Muscle of leg (tissue), 11 donors: ENCODE results near the gene CD22. TPM values are rescaled to one million over a fixed set of nuclear protein-coding genes. Genes with fewer than 3 reads are reported as not detected.

ENCODE experiments used
- DNase-seq: peaks from one replicate; pipeline ENCODE4 v3.0.0; 2013
- H3K27ac ChIP-seq: one replicate; pipeline ENCODE4 v1.5.1; 2013; ENCODE audit warnings: mild to moderate bottlenecking, low read length, control low read depth
- H3K27me3 ChIP-seq: one replicate; pipeline ENCODE4 v1.6.1; 2013; ENCODE audit warnings: low read length; ENCODE audit not compliant: control insufficient read depth, insufficient read depth
- H3K36me3 ChIP-seq: one replicate; pipeline ENCODE4 v1.6.1; 2013; ENCODE audit warnings: low read length; ENCODE audit not compliant: control insufficient read depth, insufficient read depth
- H3K4me1 ChIP-seq: one replicate; pipeline ENCODE4 v1.6.1; 2013; ENCODE audit warnings: low read length; ENCODE audit not compliant: control insufficient read depth, insufficient read depth
- H3K4me3 ChIP-seq: one replicate; pipeline ENCODE4 v1.5.1; 2013; ENCODE audit warnings: low read length, control low read depth
- H3K9me3 ChIP-seq: replicated peaks from 2 replicates; pipeline ENCODE4 v1.6.1; 2013; ENCODE audit warnings: low read depth, low read length; ENCODE audit not compliant: control insufficient read depth
- WGBS: methylation state at CpG from one replicate; pipeline ENCODE4 v1.1.5; 2013; ENCODE audit warnings: missing lambda C conversion rate; ENCODE audit not compliant: insufficient coverage; 5-methylcytosine and 5-hydroxymethylcytosine counted together
- polyA plus RNA-seq, 8 donors: library from polyadenylated mRNA; unstranded; fragments of 120-200 nt; gene quantifications; one replicate each; pipeline versions ENCODE4 v1.2.1 to v1.2.3, GENCODE V29; 2013; ENCODE audit warnings: inconsistent platforms in 1 of 8, low replicate concordance in 1 of 8; ENCODE audit not compliant: insufficient read length in 8 of 8, insufficient read depth in 1 of 8
- total RNA-seq: library from RNA; stranded (reverse); fragments of 120-200 nt; gene quantifications from one replicate; pipeline ENCODE4 v1.2.4, GENCODE V29; 2013

The CD22 gene
- total and polyA plus RNA-seq, 9 donors: 0.55 to 8.9 (median 0.97) TPM

GRCh38 chr19:35395382-35396199 lies 66.6 kb downstream of the CD22 start:
- H3K4me1 ChIP-seq: no peaks in the 10 kb centered on the region
- H3K27ac ChIP-seq: no peak overlapping the region
- H3K36me3 ChIP-seq: no peaks in the 10 kb centered on the region
- no peaks in the 10 kb centered on the region for H3K27me3 ChIP-seq
- H3K9me3 ChIP-seq: no peaks in the 10 kb centered on the region
- peak; percentile 21 for DNase-seq
- 33% methylated on average over 14 of the region's 19 CpGs for WGBS
- no peak overlapping the region for H3K4me3 ChIP-seq

GRCh38 chr19:35396240-35396885 lies 67.4 kb downstream of the CD22 start:
- Histone ChIP-seq H3K9me3 (no peaks in the 10 kb centered on the region), H3K27ac (no peak overlapping the region), H3K27me3 (no peaks in the 10 kb centered on the region), H3K4me3 (no peak overlapping the region), H3K4me1 (no peaks in the 10 kb centered on the region), H3K36me3 (no peaks in the 10 kb centered on the region)
- DNase-seq: no peak
- 86% methylated on average over 10 of the region's 14 CpGs for WGBS

Other genes starting within 250 kb of the CD22 start
- 0.35 TPM for gene FXYD3, start 213.4 kb upstream of the CD22 start, total RNA-seq
- gene FXYD3, start 213.4 kb upstream of the CD22 start, polyA plus RNA-seq: 1 to 10 TPM in 3 of 8 donors, under 1 TPM in 4, not detected in 1; 0.31 to 9.3 (median 0.65) TPM
- 8.6 TPM for gene LGI4, start 194.1 kb upstream of the CD22 start, total RNA-seq
- gene LGI4, start 194.1 kb upstream of the CD22 start, polyA plus RNA-seq: 10 to 100 TPM in 6 of 8 donors, 1 to 10 TPM in 2; 8.4 to 16.3 (median 11.3) TPM
- 152 TPM for gene FXYD1, start 190.4 kb upstream of the CD22 start, total RNA-seq
- 100 to 1,000 TPM; 144 to 301 (median 206) TPM for gene FXYD1, start 190.4 kb upstream of the CD22 start, polyA plus RNA-seq
- 0.71 TPM for gene FXYD7, start 185.9 kb upstream of the CD22 start, total RNA-seq
- gene FXYD7, start 185.9 kb upstream of the CD22 start, polyA plus RNA-seq: 1 to 10 TPM in 2 of 8 donors, under 1 TPM in 6; 0.38 to 1.4 (median 0.63) TPM
- gene FXYD5, start 174.5 kb upstream of the CD22 start, total RNA-seq: 13.3 TPM
- gene FXYD5, start 174.5 kb upstream of the CD22 start, polyA plus RNA-seq: 10 to 100 TPM; 16.0 to 28.1 (median 21.9) TPM
- gene FAM187B, start 100.4 kb upstream of the CD22 start, total RNA-seq: not detected
- gene FAM187B, start 100.4 kb upstream of the CD22 start, polyA plus RNA-seq: not detected
- 2.9 TPM for gene LSR, start 80.2 kb upstream of the CD22 start, total RNA-seq
- gene LSR, start 80.2 kb upstream of the CD22 start, polyA plus RNA-seq: 10 to 100 TPM in 1 of 8 donors, 1 to 10 TPM in 7; 3.2 to 15.2 (median 5.7) TPM
- gene USF2, start 60.2 kb upstream of the CD22 start, total RNA-seq: 44.9 TPM
- gene USF2, start 60.2 kb upstream of the CD22 start, polyA plus RNA-seq: 100 to 1,000 TPM; 102 to 132 (median 109) TPM
- gene HAMP, start 46.7 kb upstream of the CD22 start, total RNA-seq: 0.18 TPM
- gene HAMP, start 46.7 kb upstream of the CD22 start, polyA plus RNA-seq: under 1 TPM in 7 of 8 donors, not detected in 1; 0.04 to 0.41 (median 0.10) TPM
- 2.6 TPM for gene MAG, start 37.0 kb upstream of the CD22 start, total RNA-seq
- gene MAG, start 37.0 kb upstream of the CD22 start, polyA plus RNA-seq: 1 to 10 TPM in 3 of 8 donors, under 1 TPM in 5; 0.16 to 2.5 (median 0.48) TPM
- 0.04 TPM for gene FFAR1, start 18.7 kb downstream of the CD22 start, total RNA-seq
- under 1 TPM in 2 of 8 donors, not detected in 6; 0.07 to 0.14 TPM for gene FFAR1, start 18.7 kb downstream of the CD22 start, polyA plus RNA-seq
- gene FFAR3, start 29.3 kb downstream of the CD22 start, total RNA-seq: 0.22 TPM
- gene FFAR3, start 29.3 kb downstream of the CD22 start, polyA plus RNA-seq: under 1 TPM in 5 of 8 donors, not detected in 3; 0.06 to 0.24 (median 0.16) TPM
- not detected for gene GPR42, start 41.9 kb downstream of the CD22 start, total RNA-seq
- gene GPR42, start 41.9 kb downstream of the CD22 start, polyA plus RNA-seq: under 1 TPM in 1 of 8 donors, not detected in 7; 0.15 TPM
- 0.22 TPM for gene FFAR2, start 119.1 kb downstream of the CD22 start, total RNA-seq
- under 1 TPM in 7 of 8 donors, not detected in 1; 0.10 to 0.73 (median 0.23) TPM for gene FFAR2, start 119.1 kb downstream of the CD22 start, polyA plus RNA-seq
- 0.18 TPM for gene KRTDAP, start 161.3 kb downstream of the CD22 start, total RNA-seq
- 10 to 100 TPM in 1 of 8 donors, 1 to 10 TPM in 1, under 1 TPM in 2, not detected in 4; 0.43 to 36.6 (median 3.6) TPM for gene KRTDAP, start 161.3 kb downstream of the CD22 start, polyA plus RNA-seq
- gene DMKN, start 184.5 kb downstream of the CD22 start, total RNA-seq: 2.0 TPM
- gene DMKN, start 184.5 kb downstream of the CD22 start, polyA plus RNA-seq: 10 to 100 TPM in 1 of 8 donors, 1 to 10 TPM in 7; 1.1 to 22.6 (median 2.1) TPM
- gene SBSN, start 199.1 kb downstream of the CD22 start, total RNA-seq: not detected
- gene SBSN, start 199.1 kb downstream of the CD22 start, polyA plus RNA-seq: 1 to 10 TPM in 1 of 8 donors, under 1 TPM in 3, not detected in 4; 0.10 to 5.1 (median 0.40) TPM
- not detected for gene GAPDHS, start 204.3 kb downstream of the CD22 start, total RNA-seq
- gene GAPDHS, start 204.3 kb downstream of the CD22 start, polyA plus RNA-seq: not detected
- gene TMEM147, start 216.4 kb downstream of the CD22 start, total RNA-seq: 51.4 TPM
- 10 to 100 TPM; 41.5 to 50.1 (median 44.6) TPM for gene TMEM147, start 216.4 kb downstream of the CD22 start, polyA plus RNA-seq
- not detected for gene ATP4A, start 234.5 kb downstream of the CD22 start, total RNA-seq
- gene ATP4A, start 234.5 kb downstream of the CD22 start, polyA plus RNA-seq: under 1 TPM in 1 of 8 donors, not detected in 7; 0.52 TPM